HCT116 (cell line): Measurements from ENCODE around the gene SLC47A2. TPM values are rescaled to one million over a fixed set of nuclear protein-coding genes. Genes with fewer than 3 reads are reported as not detected.

Experiments
- ATAC-seq: fragments of 200-7000 bp; cut with Tn5 transposase; 2 replicates; pipeline ENCODE4 v1.9.1; 2020; ENCODE audit warnings: mild to moderate bottlenecking, moderate library complexity
- BruUV-seq: library from RNA; stranded (reverse); fragments of 400-500 nt; replicated peaks from 2 replicates; lab custom pipeline; 2021; lab: Mats Ljungman, UMichigan
- CTCF ChIA-PET: fragments of 300-600 bp; sonication (Branson Sonifier 250); formaldehyde crosslinking; loops from one replicate; lab custom pipeline; 2021; ENCODE audit warnings: antibody characterized with exemption; lab: Charles Lee
- POLR2A ChIA-PET: fragments of 300-600, 350-600 bp; sonication (Branson Sonifier 250); formaldehyde crosslinking; loops from one replicate; lab custom pipeline; 2021; ENCODE audit warnings: antibody characterized with exemption; lab: Charles Lee
- RAD21 ChIA-PET, 2 experiments: fragments of 300-600 bp; sonication (Branson Sonifier 250); formaldehyde crosslinking; loops; one replicate each; lab custom pipeline; 2023; ENCODE audit warnings: low total read pairs in 2 of 2; ENCODE audit not compliant: uncharacterized antibody in 2 of 2, unreplicated experiment in 2 of 2, low non-redundant PET in 1 of 2; lab: Charles Lee
- DNase-seq: peaks from one replicate; pipeline ENCODE4 v3.0.0-alpha.2; 2010; ENCODE audit warnings: low read depth, low spot score
- H2AFZ ChIP-seq: fragments of 200-600 bp; shearing (Covaris generic), sonication (generic); 2 replicates; pipeline ENCODE4 v1.6.1; 2017; ENCODE audit warnings: low read depth, mixed run types, mixed read lengths, antibody characterized with exemption, low read length; ENCODE audit not compliant: poor library complexity, severe bottlenecking
- H3K27ac ChIP-seq: 2 replicates; pipeline ENCODE4 v1.5.1; 2012; ENCODE audit warnings: low read depth, low read length
- H3K27me3 ChIP-seq: fragments of 200-600 bp; sonication (generic); 2 replicates; pipeline ENCODE4 v1.6.1; 2016; ENCODE audit warnings: mixed run types, low read length, mixed read lengths; ENCODE audit not compliant: insufficient read depth
- H3K36me3 ChIP-seq, 2 experiments: fragments of 200-500 bp in 1 of 2; fragments of 200-600 bp in 1 of 2; sonication (Bioruptor generic) in 1 of 2; sonication (generic) in 1 of 2; 2 replicates each; pipeline versions ENCODE4 v1.5.1 to v1.6.1; 2014 to 2016; ENCODE audit warnings: low read length in 2 of 2, inconsistent platforms in 1 of 2, mixed read lengths in 1 of 2, mixed run types in 1 of 2; ENCODE audit not compliant: insufficient read depth in 2 of 2, control insufficient read depth in 1 of 2
- H3K4me1 ChIP-seq, 2 experiments: fragments of 200-600 bp in 1 of 2; sonication (generic) in 1 of 2; 2 replicates each; pipeline versions ENCODE4 v1.5.1 to v1.6.1; 2012 to 2017; ENCODE audit warnings: low read length in 2 of 2, inconsistent platforms in 1 of 2, mild to moderate bottlenecking in 1 of 2, mixed read lengths in 1 of 2, mixed run types in 1 of 2, moderate library complexity in 1 of 2; ENCODE audit not compliant: insufficient read depth in 2 of 2, control insufficient read depth in 1 of 2
- H3K4me2 ChIP-seq: fragments of 200-600 bp; sonication (generic); 2 replicates; pipeline ENCODE4 v1.6.1; 2017; ENCODE audit warnings: mixed run types, low read length, mixed read lengths
- H3K4me3 ChIP-seq, 2 experiments: fragments of 200-600 bp in 1 of 2; sonication (generic) in 1 of 2; replicated peaks in 1 of 2; 2 replicates each; pipeline ENCODE4 v1.5.1; 2011 to 2016; ENCODE audit warnings: low read length in 2 of 2, control low read depth in 1 of 2, low read depth in 1 of 2, mild to moderate bottlenecking in 1 of 2, mixed read lengths in 1 of 2, mixed run types in 1 of 2
- H3K79me2 ChIP-seq: fragments of 200-600 bp; sonication (generic); 2 replicates; pipeline ENCODE4 v1.6.1; 2017; ENCODE audit warnings: mild to moderate bottlenecking, mixed run types, low read length, moderate library complexity, mixed read lengths; ENCODE audit not compliant: insufficient read depth
- H3K9ac ChIP-seq: fragments of 200-600 bp; sonication (generic); 2 replicates; pipeline ENCODE4 v1.6.1; 2016; ENCODE audit warnings: low read length, mixed read lengths
- H3K9me2 ChIP-seq: fragments of 200-600 bp; sonication (generic), shearing (Covaris generic); 2 replicates; pipeline ENCODE4 v1.6.1; 2017; ENCODE audit warnings: mixed run types, mild to moderate bottlenecking, moderate library complexity; ENCODE audit not compliant: insufficient read depth
- H3K9me3 ChIP-seq, 2 experiments: fragments of 200-500 bp in 1 of 2; fragments of 200-600 bp in 1 of 2; sonication (Bioruptor generic) in 1 of 2; sonication (generic) in 1 of 2; 2 replicates each; pipeline ENCODE4 v1.6.1; 2014 to 2017; ENCODE audit warnings: low read length in 2 of 2, mixed read lengths in 2 of 2, inconsistent platforms in 1 of 2, low read depth in 1 of 2, mild to moderate bottlenecking in 1 of 2, mixed run types in 1 of 2, moderate library complexity in 1 of 2; ENCODE audit not compliant: control insufficient read depth in 1 of 2, insufficient read depth in 1 of 2
- H4K20me1 ChIP-seq: fragments of 200-600 bp; sonication (generic), shearing (Covaris generic); 2 replicates; pipeline ENCODE4 v1.6.1; 2017; ENCODE audit warnings: mixed run types, mild to moderate bottlenecking, moderate library complexity; ENCODE audit not compliant: insufficient read depth
- CEBPB ChIP-seq: IDR thresholded peaks from 2 replicates; pipeline ENCODE4 v1.6.1; 2012; ENCODE audit warnings: low read depth
- EGR1 ChIP-seq: IDR thresholded peaks from 2 replicates; pipeline ENCODE4 v1.6.1; 2012; ENCODE audit warnings: low read depth
- EZH2 ChIP-seq: fragments of 200-600 bp; sonication (generic); IDR thresholded peaks from 2 replicates; pipeline ENCODE4 v1.6.1; 2017; ENCODE audit warnings: antibody characterized with exemption, mixed run types
- JUND ChIP-seq: IDR thresholded peaks from 2 replicates; pipeline ENCODE4 v1.6.1; 2012
- MAX ChIP-seq: IDR thresholded peaks from 2 replicates; pipeline ENCODE4 v1.6.1; 2012
- POLR2A ChIP-seq: IDR thresholded peaks from 2 replicates; pipeline ENCODE4 v1.7.0; 2011; ENCODE audit warnings: borderline replicate concordance; ENCODE audit not compliant: insufficient read depth, insufficient read length; ENCODE audit errors: extremely low read depth
- POLR2AphosphoS5 ChIP-seq: IDR thresholded peaks from 2 replicates; pipeline ENCODE4 v1.6.1; 2011; ENCODE audit warnings: mild to moderate bottlenecking, low read depth, low read length, moderate library complexity
- RAD21 ChIP-seq: IDR thresholded peaks from 2 replicates; pipeline ENCODE4 v1.6.1; 2012; ENCODE audit warnings: low read depth, mild to moderate bottlenecking
- REST ChIP-seq: IDR thresholded peaks from 2 replicates; pipeline ENCODE4 v1.6.1; 2012; ENCODE audit warnings: low read depth
- TCF7L2 ChIP-seq: IDR thresholded peaks from 2 replicates; pipeline ENCODE4 v1.7.0; 2011; ENCODE audit warnings: borderline replicate concordance, inconsistent platforms; ENCODE audit not compliant: insufficient read depth, insufficient read length; ENCODE audit errors: extremely low read depth
- YY1 ChIP-seq: IDR thresholded peaks from 2 replicates; pipeline ENCODE4 v1.6.1; 2011; ENCODE audit warnings: low read length, low read depth, moderate library complexity, mild to moderate bottlenecking; ENCODE audit not compliant: insufficient replicate concordance; ENCODE audit errors: extremely low read depth
- ZBTB33 ChIP-seq: IDR thresholded peaks from 2 replicates; pipeline ENCODE4 v1.6.1; 2011; ENCODE audit warnings: mild to moderate bottlenecking, low read length, moderate library complexity; ENCODE audit not compliant: insufficient replicate concordance; ENCODE audit errors: extremely low read depth
- ZFX ChIP-seq: fragments of 450-650 bp; IDR thresholded peaks from 2 replicates; pipeline ENCODE4 v1.6.1; 2017
- intact Hi-C: fragments of 100-400 bp; cut with micrococcal nuclease; formaldehyde crosslinking; loops from 2 replicates; pipeline ENCODE4 v1.10.0; 2022
- total RNA-seq: library from RNA; stranded (reverse); gene quantifications from one replicate; pipeline ENCODE4 v1.2.1, GENCODE V29; 2021; ENCODE audit not compliant: unreplicated experiment

The SLC47A2 gene
- total RNA-seq, 1 experiment from 2014 or later = not detected

- TF ChIP-seq REST (no peak), YY1 (no peak), EGR1 (no peak), JUND (no peak)
Observed at GRCh38 chr17:19677736-19678379, 38.5 kb downstream of the SLC47A2 start (continued).

DNA sequence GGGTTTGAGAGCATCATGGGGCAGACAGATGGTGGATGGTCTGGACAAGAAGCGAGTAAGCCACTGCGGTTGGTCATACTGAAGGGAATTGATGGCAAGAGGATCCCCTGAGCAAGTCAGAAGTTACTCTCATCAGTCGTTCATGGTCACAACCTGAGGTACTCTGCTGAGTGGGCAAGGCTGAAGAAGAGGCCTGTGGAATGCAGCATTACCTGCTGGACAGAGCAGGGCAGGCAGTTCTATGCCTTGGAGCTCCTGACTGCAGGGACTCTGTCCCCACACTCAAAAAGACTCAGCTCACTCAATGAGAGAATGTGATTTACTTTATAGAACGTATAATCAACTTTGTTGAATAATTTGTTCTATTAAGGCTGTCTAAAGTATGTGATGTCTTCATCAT is 39.5 kb downstream of the SLC47A2 start:
- Histone ChIP-seq H3K4me3 (no peak overlapping the region), H3K9me2 (no peaks in the 10 kb centered on the region), H3K36me3 (peaks cover 8 to 10% of the 10 kb centered on the region in 2 experiments; a peak in 3 of 4 replicates), H3K9me3 (no peaks in the 10 kb centered on the region), H2AFZ (no peak overlapping the region), H3K27me3 (no peaks in the 10 kb centered on the region), H3K79me2 (no peaks in the 10 kb centered on the region), H3K9ac (no peak overlapping the region), H3K27ac (no peak overlapping the region), H3K4me1 (peaks cover 3 to 8% of the 10 kb centered on the region in 2 experiments; a peak in 3 of 4 replicates), H3K4me2 (no peak overlapping the region), H4K20me1 (no peaks in the 10 kb centered on the region)
- DNase-seq = no peak
- BruUV-seq = no TSS peak
- ChIA-PET RAD21 (no interaction called here), POLR2A (no interaction called here), CTCF (interaction anchor here (1.1 kb wide), 1 partner anchor 85 kb away, joined by 3 read pairs; no protein-coding TSS in a partner anchor)
- no peak for ATAC-seq
- intact Hi-C loops = no loop called here
- TF ChIP-seq REST (no peak), JUND (no peak), CEBPB (no peak), POLR2A (no peak), POLR2AphosphoS5 (no peak), TCF7L2 (no peak), ZFX (no peak), EZH2 (no peak), RAD21 (no peak), ZBTB33 (no peak), MAX (no peak)
